SK-N-SH (cell line): ENCODE measurements around the gene STAMBP. TPM values are rescaled to one million over a fixed set of nuclear protein-coding genes. Genes with fewer than 3 reads are reported as not detected.
A peak's percentile ranks its signal among the peaks of the same experiment; 100 is the strongest.

Experiments used
- CTCF ChIA-PET: fragments of 300-600, 350-600 bp; formaldehyde crosslinking; extraction: SDS; loops from one replicate; lab custom pipeline; 2021; lab: Yijun Ruan, JAX
- POLR2A ChIA-PET: fragments of 350-600 bp; sonication (Branson Sonifier 250); formaldehyde crosslinking; extraction: SDS; loops from one replicate; lab custom pipeline; 2020; ENCODE audit warnings: antibody characterized with exemption, inconsistent platforms; lab: Yijun Ruan, JAX
- DNase-seq: peaks from one replicate; pipeline ENCODE4 v3.0.0; 2012
- H2AFZ ChIP-seq: fragments of 200-600 bp; sonication (generic); 2 replicates; pipeline ENCODE4 v1.8.1; 2016; ENCODE audit warnings: antibody characterized with exemption, mild to moderate bottlenecking, low read depth
- H3F3A ChIP-seq: fragments of 200-600 bp; sonication (generic); replicated peaks from 2 replicates; pipeline ENCODE3; 2016; ENCODE audit warnings: antibody characterized with exemption, mild to moderate bottlenecking; ENCODE audit not compliant: insufficient read depth
- H3K27ac ChIP-seq, 2 experiments: fragments of 200-500 bp in 1 of 2; fragments of 200-600 bp in 1 of 2; sonication (Bioruptor generic) in 1 of 2; sonication (generic), shearing (Covaris generic) in 1 of 2; 2 replicates each; pipeline versions ENCODE4 v1.5.1 to v1.6.1; 2014 to 2016; ENCODE audit warnings: low read depth in 2 of 2, inconsistent platforms in 1 of 2, low read length in 1 of 2, mild to moderate bottlenecking in 1 of 2, mixed read lengths in 1 of 2
- H3K27me3 ChIP-seq: fragments of 200-600 bp; sonication (generic), shearing (Covaris generic); 2 replicates; pipeline ENCODE4 v1.6.1; 2016; ENCODE audit warnings: mixed run types; ENCODE audit not compliant: insufficient read depth
- H3K36me3 ChIP-seq, 2 experiments: fragments of 200-500 bp in 1 of 2; fragments of 200-600 bp in 1 of 2; sonication (Bioruptor generic) in 1 of 2; sonication (generic) in 1 of 2; replicated peaks in 1 of 2; 2 replicates each; pipeline versions ENCODE3 to v1.5.1; 2014 to 2016; ENCODE audit warnings: low read length in 1 of 2, mild to moderate bottlenecking in 1 of 2; ENCODE audit not compliant: insufficient read depth in 2 of 2, control insufficient read depth in 1 of 2
- H3K4me1 ChIP-seq, 2 experiments: fragments of 200-500 bp in 1 of 2; fragments of 200-600 bp in 1 of 2; sonication (Bioruptor generic) in 1 of 2; sonication (generic), shearing (Covaris generic) in 1 of 2; 2 replicates each; pipeline versions ENCODE4 v1.5.1 to v1.6.1; 2014 to 2016; ENCODE audit warnings: low read depth in 1 of 2, low read length in 1 of 2, mixed run types in 1 of 2; ENCODE audit not compliant: insufficient read depth in 2 of 2, control insufficient read depth in 1 of 2
- H3K4me2 ChIP-seq: fragments of 200-600 bp; sonication (generic), shearing (Covaris generic); 2 replicates; pipeline ENCODE4 v1.6.1; 2017; ENCODE audit warnings: mixed run types
- H3K4me3 ChIP-seq, 2 experiments: fragments of 200-500 bp in 1 of 2; fragments of 200-600 bp in 1 of 2; sonication (Bioruptor generic) in 1 of 2; sonication (generic), shearing (Covaris generic) in 1 of 2; 2 replicates each; pipeline versions ENCODE4 v1.5.1 to v1.8.1; 2014 to 2016; ENCODE audit warnings: low read depth in 2 of 2, inconsistent platforms in 1 of 2, low read length in 1 of 2, mild to moderate bottlenecking in 1 of 2, mixed read lengths in 1 of 2, moderate library complexity in 1 of 2
- H3K79me2 ChIP-seq: fragments of 200-600 bp; sonication (generic); 2 replicates; pipeline ENCODE4 v1.8.1; 2017; ENCODE audit warnings: mild to moderate bottlenecking; ENCODE audit not compliant: insufficient read depth
- H3K9ac ChIP-seq: fragments of 200-600 bp; sonication (generic); 2 replicates; pipeline ENCODE4 v1.6.1; 2017; ENCODE audit warnings: mixed run types
- H3K9me2 ChIP-seq: fragments of 200-600 bp; sonication (generic); 2 replicates; pipeline ENCODE4 v1.6.1; 2017; ENCODE audit warnings: mixed run types
- H3K9me3 ChIP-seq: fragments of 200-600 bp; sonication (generic); 2 replicates; pipeline ENCODE4 v1.6.1; 2017; ENCODE audit warnings: mixed run types, mild to moderate bottlenecking, moderate library complexity
- H4K20me1 ChIP-seq: fragments of 200-600 bp; sonication (generic); 2 replicates; pipeline ENCODE4 v1.6.1; 2017; ENCODE audit warnings: mild to moderate bottlenecking, mixed run types; ENCODE audit not compliant: insufficient read depth
- ELF1 ChIP-seq: IDR thresholded peaks from 2 replicates; pipeline ENCODE4 v1.4.0; 2012
- EP300 ChIP-seq, 2 experiments: IDR thresholded peaks; 2 replicates each; pipeline versions ENCODE4 v1.4.0 to v1.6.1; 2012; ENCODE audit warnings: borderline replicate concordance in 1 of 2, low read depth in 1 of 2, low read length in 1 of 2
- EZH2phosphoT487 ChIP-seq: fragments of 200-600 bp; sonication (generic); IDR thresholded peaks from 2 replicates; pipeline ENCODE4 v1.6.1; 2017; ENCODE audit warnings: low read depth, mixed run types, mild to moderate bottlenecking, antibody characterized with exemption, moderate library complexity, borderline replicate concordance
- FOSL2 ChIP-seq: IDR thresholded peaks from 2 replicates; pipeline ENCODE4 v1.4.0; 2012; ENCODE audit warnings: low read depth, mild to moderate bottlenecking, moderate library complexity, borderline replicate concordance
- FOXJ3 ChIP-seq: sonication (generic); formaldehyde crosslinking; IDR thresholded peaks from 2 replicates; pipeline ENCODE4 v1.5.1; 2020; ENCODE audit warnings: mild to moderate bottlenecking, missing genetic modification reagents
- FOXM1 ChIP-seq: IDR thresholded peaks from 2 replicates; pipeline ENCODE4 v1.4.0; 2012; ENCODE audit warnings: low read depth, mild to moderate bottlenecking
- GABPA ChIP-seq: IDR thresholded peaks from 2 replicates; pipeline ENCODE4 v1.4.0; 2012; ENCODE audit warnings: low read depth, mild to moderate bottlenecking
- GATA2 ChIP-seq: sonication (generic); formaldehyde crosslinking; IDR thresholded peaks from 2 replicates; pipeline ENCODE4 v1.5.0; 2020; ENCODE audit warnings: mild to moderate bottlenecking, missing genetic modification reagents
- JUND ChIP-seq: IDR thresholded peaks from 2 replicates; pipeline ENCODE4 v1.4.0; 2012
- MEF2A ChIP-seq: IDR thresholded peaks from 2 replicates; pipeline ENCODE4 v1.4.0; 2012; ENCODE audit warnings: low read depth, borderline replicate concordance
- NFIC ChIP-seq: IDR thresholded peaks from 2 replicates; pipeline ENCODE4 v1.4.0; 2012; ENCODE audit warnings: borderline replicate concordance
- NRF1 ChIP-seq: IDR thresholded peaks from 2 replicates; pipeline ENCODE4 v1.6.1; 2012; ENCODE audit warnings: low read depth, mild to moderate bottlenecking, low read length
- RAD21 ChIP-seq: IDR thresholded peaks from 2 replicates; pipeline ENCODE4 v1.6.1; 2012; ENCODE audit warnings: mild to moderate bottlenecking, low read length
- RCOR1 ChIP-seq: fragments of 150-350 bp; IDR thresholded peaks from 2 replicates; pipeline ENCODE4 v1.6.1; 2017; ENCODE audit warnings: antibody characterized with exemption, low read length
- RFX5 ChIP-seq: IDR thresholded peaks from 2 replicates; pipeline ENCODE4 v1.6.1; 2012; ENCODE audit warnings: mild to moderate bottlenecking, improper control_type of control experiment, low read length
- SIN3A ChIP-seq: IDR thresholded peaks from 2 replicates; pipeline ENCODE4 v1.6.1; 2012; ENCODE audit warnings: low read depth, mild to moderate bottlenecking, low read length, moderate library complexity, borderline replicate concordance
- TEAD4 ChIP-seq: IDR thresholded peaks from 2 replicates; pipeline ENCODE4 v1.4.0; 2012; ENCODE audit warnings: mild to moderate bottlenecking, borderline replicate concordance; ENCODE audit not compliant: insufficient read depth
- YY1 ChIP-seq: IDR thresholded peaks from 2 replicates; pipeline ENCODE4 v1.4.0; 2012; ENCODE audit warnings: low read depth, mild to moderate bottlenecking
- WGBS: methylation state at CpG from one replicate; pipeline ENCODE4 v1.1.6; 2017; ENCODE audit warnings: low lambda C conversion rate; 5-methylcytosine and 5-hydroxymethylcytosine counted together
- polyA plus RNA-seq, 3 experiments: library from polyadenylated mRNA; depleted of rRNA; stranded (reverse); fragments of >200 nt; gene quantifications; 2 replicates each; pipeline ENCODE4 v1.2.3, GENCODE V29; 2012
- TF ChIP-seq, protein P1 (sequence below): fragments of 200-600 bp; sonication (generic); IDR thresholded peaks from 2 replicates; pipeline ENCODE4 v1.6.1; 2017; ENCODE audit warnings: antibody characterized with exemption, mild to moderate bottlenecking, moderate library complexity
- TF ChIP-seq, protein P2 (sequence below): fragments of 150-350 bp; IDR thresholded peaks from 2 replicates; pipeline ENCODE4 v1.6.1; 2017; ENCODE audit warnings: antibody characterized with exemption, low read length, low read depth, borderline replicate concordance
- TF ChIP-seq, protein P3 (sequence below): IDR thresholded peaks from 2 replicates; pipeline ENCODE4; 2012
- TF ChIP-seq, protein P4 (sequence below): IDR thresholded peaks from 2 replicates; pipeline ENCODE4 v1.4.0; 2012; ENCODE audit warnings: low read depth, borderline replicate concordance
- TF ChIP-seq, protein P5 (sequence below): IDR thresholded peaks from 2 replicates; pipeline ENCODE4 v1.4.0; 2012; ENCODE audit warnings: low read depth, borderline replicate concordance

STAMBP gene
- 42.2 and 54.5 TPM in 2 replicates for polyA plus RNA-seq (2012; rRNA removed)
- polyA plus RNA-seq (2012; cell fraction: cytosol; rRNA removed) = 49.8 and 49.9 TPM in 2 replicates
- polyA plus RNA-seq (2012; cell fraction: nucleus; rRNA removed) = 31.1 and 49.5 TPM in 2 replicates

DNA sequence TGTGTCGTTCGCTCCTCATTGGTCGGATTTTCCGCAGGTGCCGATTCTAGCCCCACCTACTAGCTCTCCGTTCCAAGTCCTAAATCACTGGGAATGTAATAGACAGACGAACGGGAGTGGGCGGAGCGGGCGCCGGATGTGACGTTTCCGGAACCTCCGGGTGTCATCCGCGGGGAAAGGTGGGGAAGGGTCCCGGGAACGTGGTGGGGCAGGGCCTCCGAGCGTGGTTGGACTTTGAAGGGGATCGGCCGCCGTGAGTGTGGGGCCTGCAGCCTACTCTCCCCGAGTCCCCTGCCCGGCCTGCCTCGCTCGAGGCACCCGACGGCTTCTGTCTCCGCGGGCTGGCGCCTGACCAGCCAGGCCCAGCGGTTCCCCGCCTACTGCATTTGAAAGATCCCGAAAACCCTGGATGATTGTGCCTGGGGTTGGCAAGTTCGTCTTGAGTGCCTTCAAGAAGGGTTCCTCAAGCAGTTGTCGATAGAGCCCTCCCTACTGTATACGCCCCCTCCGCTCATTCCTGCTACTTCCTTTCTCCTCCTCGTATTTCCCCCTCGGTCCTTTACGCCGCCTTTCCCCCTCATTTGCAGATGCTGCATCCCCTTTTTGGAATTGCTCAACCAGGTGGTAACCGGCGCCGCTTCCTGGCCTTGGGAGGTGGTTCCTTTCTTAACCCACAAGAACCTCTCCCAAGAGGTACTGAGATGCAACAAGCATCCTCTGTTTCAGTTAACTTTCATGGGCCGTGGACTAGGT, at the start of gene STAMBP:
TSS of gene STAMBP (plus strand) at position 144 of the 753 bp plus-strand sequence. CDS start 1,896 bp downstream, outside the sequence.
- Histone ChIP-seq H3K4me1 (peaks cover 14 to 19% of the 10 kb centered on the region in 2 experiments; a peak in 3 of 4 replicates), H3K27ac (peak within 1 kb of the TSS; percentile 87 to 88), H3K9me2 (no peaks in the 10 kb centered on the region), H3K9me3 (no peaks in the 10 kb centered on the region), H3F3A (peaks cover 25% of the 10 kb centered on the region), H2AFZ (peak within 1 kb of the TSS; percentile 98), H3K9ac (peak within 1 kb of the TSS; percentile 77), H3K79me2 (peaks cover 39% of the 10 kb centered on the region), H3K4me3 (peak within 1 kb of the TSS; percentile 86 to 96), H4K20me1 (no peaks in the 10 kb centered on the region), H3K4me2 (peak within 1 kb of the TSS; percentile 92), H3K27me3 (no peaks in the 10 kb centered on the region), H3K36me3 (peaks cover 17 to 26% of the 10 kb centered on the region in 2 experiments)
- POLR2A ChIA-PET = interaction anchor here (0.8 to 1.3 kb wide), 9 partner anchors 92 to 506 kb away, joined by 3 to 9 read pairs (median 4); partner anchors contain the start of genes BOLA3, MOB1A, MTHFD2 and TPRKB
- under 1% methylated on average over 38 of the region's 48 CpGs for WGBS
- CTCF ChIA-PET = interaction anchor here (0.7 to 9.4 kb wide), 6 partner anchors 266 to 506 kb away, joined by 3 to 155 read pairs (median 6); partner anchors contain the start of gene BOLA3
- peak; percentile 94 for DNase-seq
- no peak for TF ChIP-seq NRF1
- 0 out of 2 replicates have a peak, but pooled peaks have one; percentile 46 for TF ChIP-seq FOXJ3 (CRISPR knock-in tag)
- TF ChIP-seq, protein P1, sequence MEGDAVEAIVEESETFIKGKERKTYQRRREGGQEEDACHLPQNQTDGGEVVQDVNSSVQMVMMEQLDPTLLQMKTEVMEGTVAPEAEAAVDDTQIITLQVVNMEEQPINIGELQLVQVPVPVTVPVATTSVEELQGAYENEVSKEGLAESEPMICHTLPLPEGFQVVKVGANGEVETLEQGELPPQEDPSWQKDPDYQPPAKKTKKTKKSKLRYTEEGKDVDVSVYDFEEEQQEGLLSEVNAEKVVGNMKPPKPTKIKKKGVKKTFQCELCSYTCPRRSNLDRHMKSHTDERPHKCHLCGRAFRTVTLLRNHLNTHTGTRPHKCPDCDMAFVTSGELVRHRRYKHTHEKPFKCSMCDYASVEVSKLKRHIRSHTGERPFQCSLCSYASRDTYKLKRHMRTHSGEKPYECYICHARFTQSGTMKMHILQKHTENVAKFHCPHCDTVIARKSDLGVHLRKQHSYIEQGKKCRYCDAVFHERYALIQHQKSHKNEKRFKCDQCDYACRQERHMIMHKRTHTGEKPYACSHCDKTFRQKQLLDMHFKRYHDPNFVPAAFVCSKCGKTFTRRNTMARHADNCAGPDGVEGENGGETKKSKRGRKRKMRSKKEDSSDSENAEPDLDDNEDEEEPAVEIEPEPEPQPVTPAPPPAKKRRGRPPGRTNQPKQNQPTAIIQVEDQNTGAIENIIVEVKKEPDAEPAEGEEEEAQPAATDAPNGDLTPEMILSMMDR = no peak
- TF ChIP-seq MEF2A = no peak
- TF ChIP-seq, protein P2, sequence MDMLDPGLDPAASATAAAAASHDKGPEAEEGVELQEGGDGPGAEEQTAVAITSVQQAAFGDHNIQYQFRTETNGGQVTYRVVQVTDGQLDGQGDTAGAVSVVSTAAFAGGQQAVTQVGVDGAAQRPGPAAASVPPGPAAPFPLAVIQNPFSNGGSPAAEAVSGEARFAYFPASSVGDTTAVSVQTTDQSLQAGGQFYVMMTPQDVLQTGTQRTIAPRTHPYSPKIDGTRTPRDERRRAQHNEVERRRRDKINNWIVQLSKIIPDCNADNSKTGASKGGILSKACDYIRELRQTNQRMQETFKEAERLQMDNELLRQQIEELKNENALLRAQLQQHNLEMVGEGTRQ = no peak
- TF ChIP-seq, protein P3, sequence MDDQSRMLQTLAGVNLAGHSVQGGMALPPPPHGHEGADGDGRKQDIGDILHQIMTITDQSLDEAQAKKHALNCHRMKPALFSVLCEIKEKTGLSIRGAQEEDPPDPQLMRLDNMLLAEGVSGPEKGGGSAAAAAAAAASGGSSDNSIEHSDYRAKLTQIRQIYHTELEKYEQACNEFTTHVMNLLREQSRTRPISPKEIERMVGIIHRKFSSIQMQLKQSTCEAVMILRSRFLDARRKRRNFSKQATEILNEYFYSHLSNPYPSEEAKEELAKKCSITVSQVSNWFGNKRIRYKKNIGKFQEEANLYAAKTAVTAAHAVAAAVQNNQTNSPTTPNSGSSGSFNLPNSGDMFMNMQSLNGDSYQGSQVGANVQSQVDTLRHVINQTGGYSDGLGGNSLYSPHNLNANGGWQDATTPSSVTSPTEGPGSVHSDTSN = peak; percentile 96
- peak; percentile 40; the same call in 1 of the 2 replicates for TF ChIP-seq NFIC
- TF ChIP-seq, protein P4, sequence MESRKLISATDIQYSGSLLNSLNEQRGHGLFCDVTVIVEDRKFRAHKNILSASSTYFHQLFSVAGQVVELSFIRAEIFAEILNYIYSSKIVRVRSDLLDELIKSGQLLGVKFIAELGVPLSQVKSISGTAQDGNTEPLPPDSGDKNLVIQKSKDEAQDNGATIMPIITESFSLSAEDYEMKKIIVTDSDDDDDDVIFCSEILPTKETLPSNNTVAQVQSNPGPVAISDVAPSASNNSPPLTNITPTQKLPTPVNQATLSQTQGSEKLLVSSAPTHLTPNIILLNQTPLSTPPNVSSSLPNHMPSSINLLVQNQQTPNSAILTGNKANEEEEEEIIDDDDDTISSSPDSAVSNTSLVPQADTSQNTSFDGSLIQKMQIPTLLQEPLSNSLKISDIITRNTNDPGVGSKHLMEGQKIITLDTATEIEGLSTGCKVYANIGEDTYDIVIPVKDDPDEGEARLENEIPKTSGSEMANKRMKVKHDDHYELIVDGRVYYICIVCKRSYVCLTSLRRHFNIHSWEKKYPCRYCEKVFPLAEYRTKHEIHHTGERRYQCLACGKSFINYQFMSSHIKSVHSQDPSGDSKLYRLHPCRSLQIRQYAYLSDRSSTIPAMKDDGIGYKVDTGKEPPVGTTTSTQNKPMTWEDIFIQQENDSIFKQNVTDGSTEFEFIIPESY = no peak
- no peak for TF ChIP-seq EZH2phosphoT487
- TF ChIP-seq, protein P5, sequence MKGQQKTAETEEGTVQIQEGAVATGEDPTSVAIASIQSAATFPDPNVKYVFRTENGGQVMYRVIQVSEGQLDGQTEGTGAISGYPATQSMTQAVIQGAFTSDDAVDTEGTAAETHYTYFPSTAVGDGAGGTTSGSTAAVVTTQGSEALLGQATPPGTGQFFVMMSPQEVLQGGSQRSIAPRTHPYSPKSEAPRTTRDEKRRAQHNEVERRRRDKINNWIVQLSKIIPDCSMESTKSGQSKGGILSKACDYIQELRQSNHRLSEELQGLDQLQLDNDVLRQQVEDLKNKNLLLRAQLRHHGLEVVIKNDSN = peak; percentile 63; the same call in 1 of the 2 replicates
- TF ChIP-seq TEAD4 = no peak
- TF ChIP-seq JUND = no peak
- peak; percentile 87 for TF ChIP-seq GABPA
- TF ChIP-seq GATA2 = no peak
- no peak for TF ChIP-seq RAD21
- no peak for TF ChIP-seq FOSL2
- no peak for TF ChIP-seq FOXM1
- TF ChIP-seq EP300 (IDR thresholded peaks at IDR 0.05; ENCODE audit: borderline replicate concordance in 1 of 2, low read depth in 1 of 2, low read length in 1 of 2) = no peak
- TF ChIP-seq SIN3A = no peak
- no peak; the same call in 1 of the 2 replicates for TF ChIP-seq YY1
- no peak for TF ChIP-seq RFX5
- TF ChIP-seq RCOR1 = 0 out of 2 replicates have a peak, but pooled peaks have one; percentile 0
- TF ChIP-seq ELF1 = peak; percentile 75; the same call in 1 of the 2 replicates
